Measurements from ENCODE around the gene KRTAP29-1.

- TF ChIP-seq CTCF (IDR thresholded peaks at IDR 0.05) (no peak), REST (IDR thresholded peaks at IDR 0.05; ENCODE audit: insufficient read depth in 1 of 2, low read depth in 2 of 2, low read length in 1 of 2) (no peak), POLR2AphosphoS5 (IDR thresholded peaks at IDR 0.05; ENCODE audit: low read depth, low read length) (no peak)
Measured at GRCh38 chr17:41301916-41302901, at the start of gene KRTAP29-1.

Measured in Panc1 (cell line).